ENCODE results near the gene TNFSF4.

Gene TNFSF4

GRCh38 chr1:173168941-173169340 lies 38.2 kb downstream of the TNFSF4 start:
- H3K4me2 ChIP-seq (ENCODE audit: insufficient read depth, low read length) = no peak overlapping the region
- H4K20me1 ChIP-seq (ENCODE audit: insufficient read depth, low read length) = no peaks in the 10 kb centered on the region
- H3K9me3 ChIP-seq (ENCODE audit: insufficient read depth, low read length, severe bottlenecking) = peaks cover 34% of the 10 kb centered on the region
- no peaks in the 10 kb centered on the region for H3K79me2 ChIP-seq (ENCODE audit: insufficient read depth, low read length)
- no peak overlapping the region for H3K27ac ChIP-seq (ENCODE audit: low read length)
- H3K4me3 ChIP-seq (ENCODE audit: low read depth in 1 of 2, low read length in 2 of 2) = no peak overlapping the region
- no peak overlapping the region for H2AFZ ChIP-seq (ENCODE audit: low read depth, low read length)
- no peaks in the 10 kb centered on the region for H3K4me1 ChIP-seq (ENCODE audit: insufficient read depth, low read length)
- H3K9ac ChIP-seq (ENCODE audit: low read depth, low read length) = no peak overlapping the region
- ATAC-seq (ENCODE audit: insufficient read depth, low read depth) (no peak), DNase-seq (no peak)
- no peak for TF ChIP-seq CTCF (IDR thresholded peaks at IDR 0.05; ENCODE audit: borderline replicate concordance, extremely low read depth, low read length, poor library complexity, severe bottlenecking)
- TF ChIP-seq EZH2 (IDR thresholded peaks at IDR 0.05; ENCODE audit: borderline replicate concordance, low read depth, low read length, severe bottlenecking) = no peak
- no peaks in the 10 kb centered on the region for H3K36me3 ChIP-seq (ENCODE audit: insufficient read depth, low read length)
- H3K27me3 ChIP-seq (ENCODE audit: insufficient read depth, low read length, poor library complexity) = no peaks in the 10 kb centered on the region

- no peak for DNase-seq
- Histone ChIP-seq H2AFZ (ENCODE audit: low read depth, low read length) (no peak overlapping the region), H3K9me3 (ENCODE audit: insufficient read depth, low read length, severe bottlenecking) (peaks cover 3% of the 10 kb centered on the region), H3K9ac (ENCODE audit: low read depth, low read length) (no peak overlapping the region), H3K27me3 (ENCODE audit: insufficient read depth, low read length, poor library complexity) (no peaks in the 10 kb centered on the region), H3K4me3 (ENCODE audit: low read depth in 1 of 2, low read length in 2 of 2) (no peak overlapping the region), H3K27ac (ENCODE audit: low read length) (no peak overlapping the region), H3K4me2 (ENCODE audit: insufficient read depth, low read length) (no peak overlapping the region), H3K36me3 (ENCODE audit: insufficient read depth, low read length) (no peaks in the 10 kb centered on the region), H3K4me1 (ENCODE audit: insufficient read depth, low read length) (peaks cover 5% of the 10 kb centered on the region; the same call in 1 of the 2 replicates), H4K20me1 (ENCODE audit: insufficient read depth, low read length) (no peaks in the 10 kb centered on the region), H3K79me2 (ENCODE audit: insufficient read depth, low read length) (no peaks in the 10 kb centered on the region)
- TF ChIP-seq EZH2 (IDR thresholded peaks at IDR 0.05; ENCODE audit: borderline replicate concordance, low read depth, low read length, severe bottlenecking) (no peak), CTCF (IDR thresholded peaks at IDR 0.05; ENCODE audit: borderline replicate concordance, extremely low read depth, low read length, poor library complexity, severe bottlenecking) (no peak)
- ATAC-seq (ENCODE audit: insufficient read depth, low read depth) = no peak
Measured at GRCh38 chr1:173164686-173165085, 42.4 kb downstream of the TNFSF4 start.

GRCh38 chr1:173164178-173164577 lies 43.0 kb downstream of the TNFSF4 start:
- Histone ChIP-seq H3K4me2 (ENCODE audit: insufficient read depth, low read length) (no peak overlapping the region), H3K9me3 (ENCODE audit: insufficient read depth, low read length, severe bottlenecking) (no peaks in the 10 kb centered on the region), H3K27ac (ENCODE audit: low read length) (no peak overlapping the region), H2AFZ (ENCODE audit: low read depth, low read length) (no peak overlapping the region), H3K4me3 (ENCODE audit: low read depth in 1 of 2, low read length in 2 of 2) (no peak overlapping the region), H3K9ac (ENCODE audit: low read depth, low read length) (no peak overlapping the region), H4K20me1 (ENCODE audit: insufficient read depth, low read length) (no peaks in the 10 kb centered on the region), H3K4me1 (ENCODE audit: insufficient read depth, low read length) (peaks cover 5% of the 10 kb centered on the region; the same call in 1 of the 2 replicates), H3K79me2 (ENCODE audit: insufficient read depth, low read length) (no peaks in the 10 kb centered on the region), H3K27me3 (ENCODE audit: insufficient read depth, low read length, poor library complexity) (no peaks in the 10 kb centered on the region), H3K36me3 (ENCODE audit: insufficient read depth, low read length) (no peaks in the 10 kb centered on the region)
- DNase-seq (no peak), ATAC-seq (ENCODE audit: insufficient read depth, low read depth) (no peak)
- TF ChIP-seq CTCF (IDR thresholded peaks at IDR 0.05; ENCODE audit: borderline replicate concordance, extremely low read depth, low read length, poor library complexity, severe bottlenecking) (no peak), EZH2 (IDR thresholded peaks at IDR 0.05; ENCODE audit: borderline replicate concordance, low read depth, low read length, severe bottlenecking) (no peak)

- H4K20me1 ChIP-seq (ENCODE audit: insufficient read depth, low read length) = no peaks in the 10 kb centered on the region
- no peak overlapping the region for H3K9ac ChIP-seq (ENCODE audit: low read depth, low read length)
- H3K4me3 ChIP-seq (ENCODE audit: low read depth in 1 of 2, low read length in 2 of 2) = no peak overlapping the region
- H3K4me2 ChIP-seq (ENCODE audit: insufficient read depth, low read length) = no peak overlapping the region
- ATAC-seq (ENCODE audit: insufficient read depth, low read depth) = no peak
- no peaks in the 10 kb centered on the region for H3K36me3 ChIP-seq (ENCODE audit: insufficient read depth, low read length)
- no peak for DNase-seq
- no peak overlapping the region for H3K27ac ChIP-seq (ENCODE audit: low read length)
- H3K27me3 ChIP-seq (ENCODE audit: insufficient read depth, low read length, poor library complexity) = no peaks in the 10 kb centered on the region
- H3K4me1 ChIP-seq (ENCODE audit: insufficient read depth, low read length) = peaks cover 5% of the 10 kb centered on the region; the same call in 1 of the 2 replicates
- no peaks in the 10 kb centered on the region for H3K9me3 ChIP-seq (ENCODE audit: insufficient read depth, low read length, severe bottlenecking)
- H2AFZ ChIP-seq (ENCODE audit: low read depth, low read length) = no peak overlapping the region
- no peaks in the 10 kb centered on the region for H3K79me2 ChIP-seq (ENCODE audit: insufficient read depth, low read length)
- no peak for TF ChIP-seq EZH2 (IDR thresholded peaks at IDR 0.05; ENCODE audit: borderline replicate concordance, low read depth, low read length, severe bottlenecking)
- no peak for TF ChIP-seq CTCF (IDR thresholded peaks at IDR 0.05; ENCODE audit: borderline replicate concordance, extremely low read depth, low read length, poor library complexity, severe bottlenecking)
Measured at GRCh38 chr1:173163222-173163621, 43.9 kb downstream of the TNFSF4 start.

Measured in DND-41 (cell line).